Nephron progenitor cell (in vitro differentiated cells): ENCODE measurements around the gene RPL41.
A peak's percentile ranks its signal among the peaks of the same experiment; 100 is the strongest.

ENCODE experiments used
- DNase-seq: peaks from one replicate; pipeline ENCODE4 v3.0.0; 2021
- H3K27ac Mint-ChIP-seq: 2 replicates; pipeline ENCODE4 v1.8.0; 2021; ENCODE audit warnings: mild to moderate bottlenecking, moderate library complexity, mixed read lengths
- H3K27me3 Mint-ChIP-seq: 2 replicates; pipeline ENCODE4 v1.8.0; 2021; ENCODE audit warnings: mild to moderate bottlenecking, low read depth, mixed read lengths; ENCODE audit not compliant: poor library complexity
- H3K36me3 Mint-ChIP-seq: 2 replicates; pipeline ENCODE4 v1.8.0; 2021; ENCODE audit warnings: low read depth, mixed read lengths
- H3K4me1 Mint-ChIP-seq: 2 replicates; pipeline ENCODE4 v1.8.0; 2021; ENCODE audit warnings: mixed read lengths
- H3K4me3 Mint-ChIP-seq: 2 replicates; pipeline ENCODE4 v1.8.0; 2021; ENCODE audit warnings: mild to moderate bottlenecking, moderate library complexity, mixed read lengths
- H3K9me3 Mint-ChIP-seq: 2 replicates; pipeline ENCODE4 v1.8.0; 2021; ENCODE audit warnings: mild to moderate bottlenecking, moderate library complexity, mixed read lengths
- CTCF ChIP-seq: fragments of 200-600 bp; sonication (generic); IDR thresholded peaks from 2 replicates; pipeline ENCODE4 v1.5.0; 2021; ENCODE audit warnings: antibody characterized with exemption

The RPL41 gene

GRCh38 chr12:56079723-56080555 lies 36.5 kb upstream of the RPL41 start, which contains the start of gene ERBB3:
Gene ERBB3 (plus strand): TSS chr12:56080165. CDS start chr12:56080301, 136 bp downstream.
- Mint-ChIP-seq H3K9me3 (peaks cover 4% of the 10 kb centered on the region), H3K27me3 (peaks cover 26% of the 10 kb centered on the region), H3K4me3 (peak within 1 kb of the TSS; percentile 81), H3K4me1 (peaks cover 36% of the 10 kb centered on the region), H3K36me3 (no peaks in the 10 kb centered on the region), H3K27ac (no peak within 1 kb of the TSS)
- DNase-seq, result peak; percentile 62
- TF ChIP-seq CTCF, result no peak

- Mint-ChIP-seq H3K9me3 (peaks cover 4% of the 10 kb centered on the region), H3K27ac (no peak overlapping the region), H3K36me3 (no peaks in the 10 kb centered on the region), H3K27me3 (peaks cover 28% of the 10 kb centered on the region), H3K4me3 (peak overlapping the region; percentile 81), H3K4me1 (peaks cover 38% of the 10 kb centered on the region)
- no peak for DNase-seq
- no peak for TF ChIP-seq CTCF
These were observed 35.8 kb upstream of the RPL41 start for GRCh38 chr12:56080556-56081138.

GRCh38 chr12:56081393-56082347 lies 34.8 kb upstream of the RPL41 start:
- peaks cover 38% of the 10 kb centered on the region for H3K4me1 Mint-ChIP-seq
- H3K4me3 Mint-ChIP-seq, result peak overlapping the region; percentile 81
- TF ChIP-seq CTCF, result no peak
- no peak for DNase-seq
- H3K36me3 Mint-ChIP-seq, result no peaks in the 10 kb centered on the region
- H3K27me3 Mint-ChIP-seq, result peaks cover 31% of the 10 kb centered on the region
- H3K27ac Mint-ChIP-seq, result no peak overlapping the region
- H3K9me3 Mint-ChIP-seq, result peaks cover 2% of the 10 kb centered on the region

- no peak for DNase-seq
- Mint-ChIP-seq H3K4me3 (no peak overlapping the region), H3K36me3 (no peaks in the 10 kb centered on the region), H3K9me3 (no peaks in the 10 kb centered on the region), H3K4me1 (peaks cover 38% of the 10 kb centered on the region), H3K27me3 (peaks cover 31% of the 10 kb centered on the region), H3K27ac (no peak overlapping the region)
- TF ChIP-seq CTCF, result no peak
These were observed 34.1 kb upstream of the RPL41 start for GRCh38 chr12:56082382-56082781.

- H3K27me3 Mint-ChIP-seq, result peaks cover 31% of the 10 kb centered on the region
- TF ChIP-seq CTCF, result no peak
- H3K36me3 Mint-ChIP-seq, result no peaks in the 10 kb centered on the region
- no peak overlapping the region for H3K27ac Mint-ChIP-seq
- H3K4me3 Mint-ChIP-seq, result no peak overlapping the region
- no peaks in the 10 kb centered on the region for H3K9me3 Mint-ChIP-seq
- no peak for DNase-seq
- peaks cover 38% of the 10 kb centered on the region for H3K4me1 Mint-ChIP-seq
These were observed 33.5 kb upstream of the RPL41 start for GRCh38 chr12:56082967-56083366.
